Superior temporal gyrus (tissue), 1 donor: Measurements from ENCODE around the gene MACO1.

Experiments
- DNase-seq: peaks from one replicate; pipeline ENCODE4 v3.0.0-alpha.2; 2016; ENCODE audit errors: extremely low spot score

The MACO1 gene

DNA sequence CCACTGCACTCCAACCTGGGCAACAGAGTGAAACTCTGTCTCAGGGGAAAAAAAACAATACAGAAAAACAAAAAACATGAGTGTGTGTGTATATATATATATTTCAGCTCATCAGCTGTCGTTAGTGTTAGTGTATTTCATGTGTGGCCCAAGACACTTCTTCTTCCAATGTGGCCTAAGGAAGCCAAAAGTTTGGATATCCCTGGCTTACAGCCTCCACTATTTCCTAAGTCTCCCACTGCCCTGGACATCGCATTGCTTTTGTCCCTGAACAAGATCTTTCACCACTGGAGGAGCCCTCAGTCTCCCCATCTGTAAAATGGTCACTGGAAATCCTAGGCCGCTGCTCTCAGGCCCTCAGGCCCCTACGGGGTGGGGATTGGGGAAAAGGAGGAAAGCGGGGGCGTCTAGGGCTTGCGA, 112.3 kb downstream of the MACO1 start:
- DNase-seq = no peak

DNA sequence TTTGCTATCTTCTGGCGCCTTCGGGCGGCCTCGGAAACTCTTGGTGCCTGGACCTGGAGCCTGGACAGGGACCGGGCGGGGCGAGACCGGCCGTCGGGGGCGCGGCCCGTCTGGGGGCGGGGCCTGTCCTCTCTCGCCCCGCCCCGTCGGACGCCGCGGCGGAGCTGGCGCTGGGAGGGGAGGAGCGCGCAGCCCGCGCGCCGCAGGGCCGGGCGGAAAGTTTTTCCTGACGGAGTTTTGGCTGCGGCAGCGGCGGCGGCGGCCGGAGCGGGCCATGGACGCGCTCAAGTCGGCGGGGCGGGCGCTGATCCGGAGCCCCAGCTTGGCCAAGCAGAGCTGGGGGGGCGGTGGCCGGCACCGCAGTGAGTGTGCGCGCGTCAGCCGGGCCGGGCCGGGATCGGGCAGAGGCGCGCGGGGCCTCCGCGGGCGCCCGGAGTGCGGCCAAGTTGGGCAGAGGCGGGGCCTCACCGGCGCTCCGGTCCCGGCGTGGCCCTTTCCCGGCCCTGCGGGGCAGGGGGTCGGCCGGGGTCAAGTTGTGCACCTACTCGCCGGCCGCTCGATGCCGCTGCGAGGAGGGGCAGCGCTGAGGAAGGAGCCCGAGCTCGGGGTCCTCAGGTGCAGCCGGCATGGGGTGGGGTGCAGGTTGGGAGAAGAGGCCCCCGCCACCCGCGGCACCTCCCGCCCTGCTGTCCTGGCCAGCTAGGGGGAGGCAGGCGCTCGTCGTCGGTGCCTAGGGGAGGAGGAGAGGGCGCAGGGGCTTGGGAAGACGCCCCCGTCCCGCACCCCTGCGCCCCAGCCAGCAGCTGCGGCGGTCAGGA, 112.9 kb downstream of the MACO1 start, which contains the start of gene LDLRAP1:
TSS of gene LDLRAP1 (plus strand) at position 182 of the 818 bp plus-strand sequence. CDS start at position 275, 93 bp downstream.
- peak; percentile 75 for DNase-seq

DNA sequence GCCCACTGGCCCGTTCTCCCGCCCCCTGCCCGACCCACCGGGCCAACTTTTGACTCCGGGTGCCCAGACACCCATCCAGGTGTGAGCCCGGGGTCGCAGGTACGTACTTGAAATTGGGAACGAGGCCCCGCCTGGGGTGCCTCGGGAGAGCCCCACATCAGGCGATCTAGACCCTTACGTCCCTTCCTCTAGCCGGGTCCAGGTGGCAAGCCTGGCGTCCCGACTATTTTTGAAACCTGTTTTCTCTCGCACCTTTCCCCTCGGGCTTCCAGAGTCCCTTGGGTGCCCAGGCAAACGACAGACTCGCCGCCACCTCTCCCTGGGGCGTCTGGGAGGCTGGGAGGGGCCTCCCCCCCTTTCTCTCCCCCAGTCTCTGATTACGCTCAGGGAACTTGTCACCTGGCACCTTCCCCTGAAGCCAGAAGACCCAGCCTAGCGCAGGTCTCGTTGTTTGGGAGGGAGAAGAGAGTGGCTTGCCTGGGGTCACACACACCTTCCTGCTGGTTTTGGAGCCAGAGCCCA, 113.6 kb downstream of the MACO1 start:
- no peak for DNase-seq

DNA sequence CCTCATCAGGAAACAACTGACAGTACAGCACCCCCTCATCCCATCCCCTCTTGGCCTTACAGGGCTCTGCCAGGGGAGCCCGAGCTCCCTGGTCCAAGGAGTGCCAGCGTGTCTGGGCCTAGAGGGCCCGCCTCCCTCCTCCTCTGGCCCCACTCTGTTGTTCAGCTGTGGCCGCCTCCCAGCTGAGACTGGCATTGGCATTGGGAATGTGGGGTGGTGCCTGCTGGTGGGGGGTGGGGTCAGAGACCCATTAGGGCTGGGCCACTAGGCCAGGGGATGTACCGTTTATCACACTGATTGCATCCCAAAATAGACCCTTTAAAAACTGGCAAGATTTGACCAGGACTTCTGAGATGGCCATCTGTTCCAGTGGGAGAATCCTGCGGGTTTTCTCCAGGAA, 114.1 kb downstream of the MACO1 start:
- DNase-seq = peak; percentile 52

DNA sequence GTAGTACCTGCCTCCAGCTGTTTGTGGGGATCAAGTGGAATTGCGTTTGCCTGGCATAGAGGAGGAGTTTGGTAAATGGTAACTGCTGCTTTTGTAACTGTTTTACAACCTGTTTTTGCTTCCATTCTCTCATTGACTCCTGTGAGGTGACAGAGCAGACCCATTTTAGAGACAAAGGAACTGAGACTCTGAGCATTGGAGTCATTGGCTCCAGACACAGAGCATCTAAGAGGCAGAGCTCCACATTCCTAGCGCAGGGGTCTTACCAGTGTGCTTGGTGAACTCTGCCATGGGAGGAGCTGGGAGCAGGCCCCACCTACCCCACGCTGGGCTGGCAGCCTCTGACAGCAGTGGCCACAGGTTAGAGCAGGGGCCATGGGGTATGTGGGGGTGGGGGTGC, 115.1 kb downstream of the MACO1 start:
- no peak for DNase-seq

DNA sequence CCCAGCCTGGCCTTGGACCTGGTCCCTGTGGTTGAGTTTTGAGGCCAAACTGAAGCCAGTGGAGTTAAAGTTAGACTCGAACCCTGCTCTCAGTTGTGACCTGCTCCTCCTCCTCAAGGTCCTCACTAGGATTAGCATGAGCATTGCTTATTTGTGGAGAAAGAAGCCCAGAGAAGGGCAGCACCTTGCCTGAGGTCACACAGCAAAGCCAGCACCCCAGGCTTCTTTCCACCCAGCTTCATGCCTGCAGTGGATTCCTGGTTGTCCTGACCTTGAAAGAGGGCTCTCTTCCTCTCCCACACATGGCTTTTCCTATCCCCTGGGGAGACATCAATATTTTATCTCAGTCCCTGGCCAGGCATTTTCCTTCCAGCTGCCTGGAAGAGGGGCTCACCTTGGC, 115.5 kb downstream of the MACO1 start:
- no peak for DNase-seq

DNA sequence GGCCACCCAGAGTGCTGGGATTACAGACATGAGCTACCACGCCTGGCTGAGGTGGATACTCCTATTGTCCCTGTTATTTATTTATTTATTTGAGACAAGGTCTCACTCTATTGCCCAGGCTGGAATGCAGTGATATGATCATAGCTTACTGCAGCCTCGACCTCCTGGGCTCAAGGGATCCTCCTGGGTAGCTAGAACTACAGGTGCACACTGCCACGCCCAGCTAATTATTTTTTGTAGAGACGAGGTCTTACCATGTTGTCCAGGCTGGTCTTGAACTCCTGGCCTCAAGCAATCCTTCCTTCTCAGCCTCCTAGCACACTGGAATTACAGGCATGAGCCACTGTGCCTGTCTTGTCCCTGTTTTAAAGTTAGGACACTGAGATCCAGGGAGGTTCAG, 117.9 kb downstream of the MACO1 start:
- no peak for DNase-seq

DNA sequence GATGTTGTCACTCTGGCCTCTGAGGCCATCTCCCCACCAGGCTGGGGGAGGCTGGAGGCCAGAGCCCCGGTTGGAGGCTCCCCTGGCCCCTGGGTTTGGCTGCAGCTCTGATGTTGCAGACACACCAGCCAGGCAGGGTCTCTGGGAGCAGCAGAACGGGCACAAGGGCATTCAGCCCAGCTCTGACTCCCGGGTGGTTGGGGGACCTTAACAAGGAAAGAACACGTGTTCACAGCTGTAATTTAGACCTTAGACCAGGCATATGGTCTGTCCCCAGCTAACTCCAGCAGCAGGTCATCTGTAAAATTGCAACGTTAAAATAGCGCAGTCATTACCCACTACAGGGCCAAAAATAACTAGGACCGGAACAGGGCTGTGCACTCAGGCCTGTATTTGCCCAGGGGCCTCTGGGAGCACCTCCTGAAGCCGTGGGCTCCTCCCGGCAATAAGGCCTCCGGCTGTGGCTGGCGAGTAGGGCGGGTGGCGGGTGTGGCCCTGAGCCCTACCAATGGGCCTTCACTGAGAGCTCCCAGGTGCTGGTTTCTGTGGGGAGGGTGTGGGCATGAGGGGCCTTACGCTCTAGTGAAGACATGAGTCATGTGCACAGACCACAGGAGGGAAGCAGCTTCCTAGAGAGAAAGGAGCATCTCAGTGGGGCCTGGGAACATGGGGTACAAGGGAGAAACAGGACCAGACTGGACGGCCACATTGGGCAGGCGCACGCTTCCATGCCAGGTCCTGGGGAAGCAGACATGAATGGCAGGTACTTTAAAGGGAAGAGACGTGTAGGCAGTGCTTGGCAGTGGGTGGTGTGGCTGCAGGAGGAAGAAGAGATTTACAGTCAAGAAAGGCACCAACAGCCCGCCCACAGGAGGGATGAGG, 118.8 kb downstream of the MACO1 start:
- DNase-seq = no peak
